IPS-18c (cell line): ENCODE data around the gene AKAP10.
"Not testable (repeated sequence)": the region's sequence is repeated elsewhere in the genome, so short reads cannot be mapped to it uniquely, and the experiment has no call there.

Source experiments
- H3K4me3 ChIP-seq: 2 replicates; pipeline ENCODE4 v1.7.0; 2013; ENCODE audit warnings: low read depth, mild to moderate bottlenecking, low read length, moderate library complexity; ENCODE audit not compliant: insufficient read depth
- H3K9me3 ChIP-seq: one replicate; pipeline ENCODE4 v1.6.1; 2013; ENCODE audit warnings: mild to moderate bottlenecking, low read length, moderate library complexity; ENCODE audit not compliant: control insufficient read depth, insufficient read depth

Gene AKAP10

GRCh38 chr17:19896679-19897078 is 80.9 kb downstream of the AKAP10 start:
- no peaks in the 10 kb centered on the region for H3K9me3 ChIP-seq
- no peak overlapping the region for H3K4me3 ChIP-seq

DNA sequence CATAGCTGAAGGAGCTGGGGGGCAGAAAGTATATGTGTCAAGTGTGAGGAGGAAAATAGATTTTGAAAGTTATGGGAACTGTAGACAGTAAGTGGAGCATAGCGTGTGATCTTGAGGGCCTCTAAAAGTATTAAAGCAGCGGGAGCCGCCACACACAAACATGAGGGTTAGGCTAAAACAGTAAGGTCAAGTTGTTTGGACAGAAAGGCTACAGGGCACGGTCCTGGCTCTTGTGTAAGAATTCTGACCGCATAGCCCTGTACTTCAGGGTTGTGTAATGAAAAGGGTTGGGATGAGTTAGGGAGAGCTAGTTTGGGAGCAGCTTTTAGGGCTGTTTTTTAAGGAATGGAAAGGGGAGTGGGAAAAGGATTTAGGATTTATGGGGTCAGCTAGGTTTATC is 87.1 kb downstream of the AKAP10 start:
- not testable (repeated sequence) for H3K9me3 ChIP-seq, H3K4me3 ChIP-seq

- H3K9me3 ChIP-seq, H3K4me3 ChIP-seq: not testable (repeated sequence)
These were observed 87.6 kb downstream of the AKAP10 start for GRCh38 chr17:19890001-19890400.

DNA sequence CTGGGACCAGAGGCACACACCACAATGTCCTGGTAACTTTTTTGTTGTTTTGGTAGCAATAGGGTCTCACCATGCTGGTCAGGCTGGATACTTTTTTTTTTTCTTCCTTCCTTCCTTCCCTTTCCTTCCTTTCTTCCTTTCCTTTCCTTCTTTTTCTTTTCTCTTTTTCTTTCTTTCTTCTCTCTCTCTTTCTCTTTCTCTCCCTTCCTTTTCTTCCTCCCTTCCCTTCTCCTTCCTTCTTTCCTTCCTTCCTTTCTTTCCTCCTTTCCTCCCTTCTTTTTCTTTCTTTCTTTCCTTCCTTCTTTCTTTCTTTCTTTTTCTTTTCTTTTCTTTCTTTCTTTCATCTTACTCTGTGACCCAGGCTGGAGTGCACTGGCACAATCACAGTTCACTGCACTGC is 91.5 kb downstream of the AKAP10 start:
- Histone ChIP-seq H3K4me3 (no peak overlapping the region), H3K9me3 (no peaks in the 10 kb centered on the region)

GRCh38 chr17:19883537-19884215 is 94.0 kb downstream of the AKAP10 start:
- Histone ChIP-seq H3K9me3 (no peaks in the 10 kb centered on the region), H3K4me3 (no peak overlapping the region)

DNA sequence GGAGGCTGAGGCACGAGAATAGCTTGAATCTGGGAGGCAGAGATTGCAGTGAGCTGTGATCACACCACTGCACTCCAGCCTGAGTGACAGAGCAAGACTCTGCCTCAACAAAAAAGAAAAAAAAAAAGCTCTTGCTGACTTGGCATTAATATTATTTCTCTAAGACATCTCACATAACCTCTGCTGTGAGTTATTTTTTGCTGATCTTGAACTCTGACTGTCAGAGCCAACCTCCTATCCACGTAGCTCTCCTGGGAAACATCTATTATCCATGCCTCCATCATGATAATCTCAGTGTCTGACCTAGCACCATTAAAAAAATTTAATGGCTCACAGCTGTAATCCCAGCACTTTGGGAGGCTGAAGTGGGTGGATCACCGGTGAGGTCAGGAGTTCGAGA is 97.2 kb downstream of the AKAP10 start:
- H3K4me3 ChIP-seq, result no peak overlapping the region
- H3K9me3 ChIP-seq, result no peaks in the 10 kb centered on the region

GRCh38 chr17:19877364-19877945 is 100.2 kb downstream of the AKAP10 start:
- no peaks in the 10 kb centered on the region for H3K9me3 ChIP-seq
- no peak overlapping the region for H3K4me3 ChIP-seq

GRCh38 chr17:19876529-19877161 is 101.0 kb downstream of the AKAP10 start:
- no peak overlapping the region for H3K4me3 ChIP-seq

DNA sequence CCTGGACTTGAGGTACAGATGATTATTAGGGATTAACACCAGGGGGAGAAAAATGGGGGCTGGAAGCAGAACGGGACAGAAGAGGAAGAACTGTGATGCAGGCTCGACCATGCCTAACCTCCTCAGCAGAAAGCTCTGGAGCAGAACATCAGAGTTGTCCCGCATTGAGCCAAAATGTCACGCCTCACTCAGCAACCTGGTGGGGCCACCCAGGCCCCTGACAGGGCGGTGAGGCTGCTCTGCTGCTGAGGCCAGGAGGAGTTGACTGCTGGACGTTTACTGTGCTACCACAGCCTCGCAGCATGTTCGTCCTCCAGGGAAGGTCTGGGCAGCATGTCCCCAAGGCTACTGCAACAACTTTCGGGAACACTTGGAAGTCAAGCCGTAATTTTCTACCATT is 103.4 kb downstream of the AKAP10 start:
- peaks cover 2% of the 10 kb centered on the region for H3K9me3 ChIP-seq
- no peak overlapping the region for H3K4me3 ChIP-seq

More at GRCh38 chr17:19876529-19877161, 101.0 kb downstream of the AKAP10 start:
- H3K9me3 ChIP-seq, result no peaks in the 10 kb centered on the region

DNA sequence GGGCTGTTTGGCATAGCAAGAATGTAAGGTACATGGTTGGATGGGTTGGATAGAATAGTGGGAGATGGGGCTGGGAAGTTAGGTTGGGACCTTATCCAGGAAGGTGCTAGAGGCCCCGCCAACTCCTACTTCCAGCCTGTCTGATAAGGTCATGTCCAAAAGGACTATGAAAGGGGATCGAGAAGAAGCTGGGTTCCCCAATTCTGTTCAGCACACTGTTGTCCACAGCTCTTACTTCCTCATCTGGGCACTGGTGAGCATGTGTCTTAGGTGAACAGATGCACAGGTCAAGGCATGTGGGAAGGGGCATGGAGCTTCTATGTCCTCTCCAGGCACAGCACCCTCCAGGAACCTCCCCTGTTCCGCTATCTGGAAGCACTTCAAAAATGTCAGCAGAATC is 104.3 kb downstream of the AKAP10 start:
- no peak overlapping the region for H3K4me3 ChIP-seq
- H3K9me3 ChIP-seq, result peaks cover 3% of the 10 kb centered on the region

DNA sequence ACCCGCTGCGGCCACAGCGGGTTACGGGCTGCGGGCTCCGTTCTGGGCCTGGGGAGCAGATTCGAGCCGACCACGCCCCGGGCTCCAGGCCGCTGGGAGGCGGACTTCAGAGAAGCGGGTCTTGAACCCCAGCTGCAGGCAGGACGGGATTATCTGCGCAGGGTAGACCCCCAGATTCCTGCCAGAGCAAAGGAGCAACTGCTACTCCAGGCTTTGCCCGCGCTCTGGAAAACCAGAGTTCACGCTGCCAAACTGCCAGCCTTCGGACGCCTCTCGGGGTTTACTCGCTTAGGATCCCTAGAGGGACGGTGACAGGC is 109.6 kb downstream of the AKAP10 start:
- H3K9me3 ChIP-seq, result peaks cover 3% of the 10 kb centered on the region
- peak overlapping the region; percentile 49 for H3K4me3 ChIP-seq

GRCh38 chr17:19867329-19868078 is 110.1 kb downstream of the AKAP10 start, which contains the start of gene ULK2:
ULK2 (minus strand) TSS chr17:19867936; CDS start chr17:19867417, 519 bp downstream.
- peak within 1 kb of the TSS; percentile 77 for H3K4me3 ChIP-seq
- peaks cover 3% of the 10 kb centered on the region for H3K9me3 ChIP-seq

- peak overlapping the region; percentile 77 for H3K4me3 ChIP-seq
These were observed 110.6 kb downstream of the AKAP10 start for GRCh38 chr17:19867079-19867328.

DNA sequence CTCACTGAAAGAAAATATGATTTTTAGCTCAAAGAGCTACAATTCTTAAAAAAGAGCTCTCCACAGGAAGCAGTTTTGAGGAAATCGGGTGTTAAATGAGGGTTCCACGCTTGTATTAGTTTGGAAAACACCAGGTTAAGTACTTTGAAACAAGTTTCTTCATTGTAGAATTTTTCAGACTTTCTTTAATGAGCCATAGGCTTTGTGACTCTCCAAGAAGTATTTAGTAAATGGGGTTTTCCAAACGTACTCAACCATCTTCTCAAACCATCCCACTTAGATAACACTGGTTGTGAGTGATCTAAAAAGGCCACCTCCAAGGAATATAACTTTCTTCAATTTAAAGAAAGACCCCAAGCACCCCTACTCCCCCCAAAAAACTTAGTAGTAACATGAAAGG is 112.6 kb downstream of the AKAP10 start:
- no peak overlapping the region for H3K4me3 ChIP-seq
- peaks cover 3% of the 10 kb centered on the region for H3K9me3 ChIP-seq

More at GRCh38 chr17:19867079-19867328, 110.6 kb downstream of the AKAP10 start:
- peaks cover 3% of the 10 kb centered on the region for H3K9me3 ChIP-seq

DNA sequence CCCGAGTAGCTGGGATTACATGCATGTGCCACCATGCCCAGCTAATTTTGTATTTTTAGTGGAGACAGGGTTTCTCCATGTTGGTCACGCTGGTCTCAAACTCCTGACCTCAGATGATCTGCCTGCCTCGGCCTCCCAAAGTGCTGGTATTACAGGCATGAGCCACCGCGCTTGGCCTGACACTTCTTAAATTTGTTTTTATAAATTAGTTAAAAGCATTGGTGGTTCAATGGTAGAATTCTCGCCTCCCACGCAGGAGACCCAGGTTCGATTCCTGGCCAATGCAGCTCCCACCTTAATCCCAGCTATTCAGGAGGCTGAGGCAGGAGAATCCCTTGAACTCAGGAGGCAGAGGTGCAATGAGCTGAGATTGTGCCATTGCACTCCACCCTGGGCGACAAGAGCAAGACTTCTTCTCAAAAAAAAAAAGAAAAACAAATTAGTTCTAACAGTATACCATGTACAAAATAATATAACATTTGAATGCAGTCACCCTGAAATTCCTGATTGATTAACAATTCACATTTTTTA is 116.9 kb downstream of the AKAP10 start:
- H3K9me3 ChIP-seq, H3K4me3 ChIP-seq: not testable (repeated sequence)

DNA sequence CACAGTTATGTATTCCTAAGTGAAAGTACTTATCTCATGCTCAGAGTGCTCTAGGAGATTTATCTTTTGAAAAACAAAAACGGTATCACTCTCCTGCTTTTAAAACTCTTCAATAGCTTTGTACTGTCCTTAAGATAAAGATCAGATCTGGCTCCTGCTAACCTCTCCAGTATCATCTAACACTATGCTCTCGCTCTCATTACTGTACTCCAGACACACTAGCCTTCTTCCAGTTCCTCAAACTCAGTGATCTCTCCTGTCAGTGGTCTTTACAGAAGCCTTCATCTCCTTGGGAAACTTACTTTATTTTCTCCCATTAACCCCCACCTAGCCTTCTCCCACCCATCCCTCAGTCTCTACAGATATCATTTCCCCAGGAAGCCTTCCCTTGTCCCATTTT is 120.0 kb downstream of the AKAP10 start:
- Histone ChIP-seq H3K4me3 (no peak overlapping the region), H3K9me3 (no peaks in the 10 kb centered on the region)
